ENCODE measurements around the gene NFIC.

Gene NFIC

DNA sequence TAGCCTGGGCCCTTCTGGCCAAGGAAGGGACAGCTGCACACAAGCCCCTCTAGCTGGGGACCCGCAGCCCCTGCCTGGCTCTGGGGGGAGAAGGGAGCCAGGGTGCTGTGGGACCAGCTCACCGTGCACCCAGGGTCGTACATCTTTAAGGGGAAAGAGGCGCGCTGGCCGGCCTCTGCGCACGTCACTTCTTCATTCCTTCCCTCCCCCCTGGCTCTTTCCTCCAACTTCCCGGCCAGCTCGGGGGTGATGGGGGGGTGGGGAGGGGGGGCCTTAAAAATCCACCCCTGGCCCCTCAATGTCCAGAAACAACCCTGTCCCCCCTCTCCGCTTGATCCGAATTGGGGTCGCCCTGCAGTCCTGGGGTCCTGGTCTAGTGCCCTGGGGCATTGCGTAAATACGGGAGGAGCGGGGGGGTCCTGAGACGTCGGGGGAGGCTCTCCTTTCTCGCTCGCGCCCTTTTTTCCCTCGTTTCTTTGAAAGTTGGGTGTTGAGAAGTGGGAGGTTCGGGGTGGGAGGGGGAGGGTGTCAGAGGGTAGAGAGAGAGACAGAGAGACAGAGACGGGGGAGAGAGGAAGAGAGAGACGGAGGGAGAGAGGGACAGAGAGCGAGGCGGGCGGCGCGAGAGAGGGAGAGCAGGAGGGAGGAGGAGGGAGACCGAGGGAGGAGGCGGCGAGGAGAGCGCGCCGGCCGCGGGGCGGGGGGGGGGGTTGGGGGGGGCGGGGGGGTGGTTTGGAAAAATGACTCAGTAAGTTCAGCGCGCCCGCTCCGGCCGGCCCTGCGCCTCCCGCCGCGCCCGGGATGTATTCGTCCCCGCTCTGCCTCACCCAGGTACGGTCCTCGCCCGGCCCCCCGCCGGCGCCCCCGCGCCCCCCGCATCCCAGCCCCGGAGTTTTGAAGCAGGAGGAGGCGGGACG lies at the start of gene NFIC:
TSS of gene NFIC (plus strand) at position 748 of the 917 bp plus-strand sequence. CDS start at position 802, 54 bp downstream.
- DNase-seq (ENCODE audit: low read depth): no peak
- H3K4me3 ChIP-seq (ENCODE audit: low read depth, low read length): peak within 1 kb of the TSS; percentile 75
- TF ChIP-seq, protein P1, sequence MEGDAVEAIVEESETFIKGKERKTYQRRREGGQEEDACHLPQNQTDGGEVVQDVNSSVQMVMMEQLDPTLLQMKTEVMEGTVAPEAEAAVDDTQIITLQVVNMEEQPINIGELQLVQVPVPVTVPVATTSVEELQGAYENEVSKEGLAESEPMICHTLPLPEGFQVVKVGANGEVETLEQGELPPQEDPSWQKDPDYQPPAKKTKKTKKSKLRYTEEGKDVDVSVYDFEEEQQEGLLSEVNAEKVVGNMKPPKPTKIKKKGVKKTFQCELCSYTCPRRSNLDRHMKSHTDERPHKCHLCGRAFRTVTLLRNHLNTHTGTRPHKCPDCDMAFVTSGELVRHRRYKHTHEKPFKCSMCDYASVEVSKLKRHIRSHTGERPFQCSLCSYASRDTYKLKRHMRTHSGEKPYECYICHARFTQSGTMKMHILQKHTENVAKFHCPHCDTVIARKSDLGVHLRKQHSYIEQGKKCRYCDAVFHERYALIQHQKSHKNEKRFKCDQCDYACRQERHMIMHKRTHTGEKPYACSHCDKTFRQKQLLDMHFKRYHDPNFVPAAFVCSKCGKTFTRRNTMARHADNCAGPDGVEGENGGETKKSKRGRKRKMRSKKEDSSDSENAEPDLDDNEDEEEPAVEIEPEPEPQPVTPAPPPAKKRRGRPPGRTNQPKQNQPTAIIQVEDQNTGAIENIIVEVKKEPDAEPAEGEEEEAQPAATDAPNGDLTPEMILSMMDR (IDR thresholded peaks at IDR 0.05; ENCODE audit: low read depth, low read length, missing control alignments): no peak

DNA sequence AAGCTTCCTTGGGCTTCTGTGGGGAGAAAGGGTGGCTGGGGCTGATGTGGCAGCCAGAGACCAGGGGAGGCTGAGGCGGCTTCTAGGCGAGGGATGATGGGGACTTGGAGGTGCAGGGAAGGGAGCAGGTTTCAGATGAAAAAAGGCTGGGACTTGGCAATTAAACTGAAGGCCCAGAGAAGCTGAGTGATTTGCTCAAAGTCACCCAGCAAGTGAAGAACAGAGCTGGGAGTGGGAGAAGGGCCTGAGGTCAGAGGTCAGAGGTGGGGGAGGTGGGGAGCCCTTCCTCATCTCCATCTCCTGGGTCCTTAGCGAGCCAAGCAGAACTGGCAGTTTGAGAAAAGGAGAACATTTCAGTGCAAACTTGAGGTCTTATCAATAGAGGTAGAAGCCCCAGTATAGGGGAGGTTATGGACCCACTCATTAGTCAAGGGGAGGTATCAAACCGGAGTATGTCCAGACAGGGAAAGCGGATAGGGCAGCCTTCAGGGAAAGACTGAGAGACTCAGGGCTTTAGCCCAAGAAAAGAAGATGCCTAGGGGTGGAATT lies 49.6 kb upstream of the NFIC start:
- H3K4me3 ChIP-seq (ENCODE audit: low read depth, low read length): no peak overlapping the region
- TF ChIP-seq, protein P1 (IDR thresholded peaks at IDR 0.05; ENCODE audit: low read depth, low read length, missing control alignments): no peak
- no peak for DNase-seq (ENCODE audit: low read depth)

DNA sequence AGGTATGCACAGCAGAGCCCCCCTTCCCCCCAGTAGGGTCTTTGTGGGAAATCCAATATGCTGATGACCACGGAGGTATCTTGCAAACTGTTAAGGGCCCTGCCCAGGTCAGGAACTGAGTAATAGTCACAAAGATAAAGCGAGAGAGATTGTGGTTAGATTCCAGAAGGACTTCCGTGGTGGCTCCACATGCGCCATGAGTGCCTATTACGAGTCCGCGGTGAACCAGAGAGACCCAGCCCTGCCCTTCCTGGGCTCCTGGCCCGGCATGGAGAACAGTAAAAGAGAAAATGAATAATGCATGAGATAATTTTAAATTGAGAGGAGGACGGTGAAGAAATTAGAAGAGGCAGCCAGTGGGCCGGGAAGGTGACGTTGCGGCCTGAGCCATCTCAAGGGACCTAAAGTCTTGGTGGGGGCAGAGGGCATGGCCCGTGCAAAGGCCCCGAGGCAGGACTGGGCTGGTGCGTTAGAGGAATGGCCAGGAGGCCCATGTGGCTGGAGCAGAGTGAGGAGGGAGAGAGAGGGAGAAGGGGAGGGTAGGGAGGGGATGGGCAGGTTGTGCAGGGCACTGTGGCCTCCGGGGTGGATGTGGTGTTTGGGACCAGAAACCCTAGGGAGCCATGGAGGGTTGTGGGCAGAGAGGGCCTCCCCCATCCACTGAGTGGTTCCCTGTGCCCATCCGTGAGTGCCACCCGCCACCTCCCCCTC lies 46.6 kb upstream of the NFIC start:
- no peak overlapping the region for H3K4me3 ChIP-seq (ENCODE audit: low read depth, low read length)
- TF ChIP-seq, protein P1 (IDR thresholded peaks at IDR 0.05; ENCODE audit: low read depth, low read length, missing control alignments): no peak
- DNase-seq (ENCODE audit: low read depth): no peak

DNA sequence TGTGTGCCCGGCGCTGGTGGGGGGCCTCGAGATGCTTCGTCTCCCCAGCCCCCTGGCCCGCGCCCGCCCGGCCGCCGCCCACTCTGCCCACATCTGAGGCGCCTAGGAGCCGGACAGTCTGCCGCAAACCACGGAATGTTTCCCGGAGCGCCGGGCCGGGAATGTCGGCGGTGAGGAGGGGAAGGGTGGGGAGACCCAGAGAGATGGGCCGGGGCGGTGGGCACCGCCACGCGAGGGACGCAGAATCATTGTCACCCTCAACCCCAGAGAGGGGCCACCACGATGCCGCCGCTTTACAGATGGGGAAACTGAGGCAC lies 46.1 kb upstream of the NFIC start:
- DNase-seq (ENCODE audit: low read depth): no peak
- TF ChIP-seq, protein P1 (IDR thresholded peaks at IDR 0.05; ENCODE audit: low read depth, low read length, missing control alignments): no peak
- H3K4me3 ChIP-seq (ENCODE audit: low read depth, low read length): no peak overlapping the region

DNA sequence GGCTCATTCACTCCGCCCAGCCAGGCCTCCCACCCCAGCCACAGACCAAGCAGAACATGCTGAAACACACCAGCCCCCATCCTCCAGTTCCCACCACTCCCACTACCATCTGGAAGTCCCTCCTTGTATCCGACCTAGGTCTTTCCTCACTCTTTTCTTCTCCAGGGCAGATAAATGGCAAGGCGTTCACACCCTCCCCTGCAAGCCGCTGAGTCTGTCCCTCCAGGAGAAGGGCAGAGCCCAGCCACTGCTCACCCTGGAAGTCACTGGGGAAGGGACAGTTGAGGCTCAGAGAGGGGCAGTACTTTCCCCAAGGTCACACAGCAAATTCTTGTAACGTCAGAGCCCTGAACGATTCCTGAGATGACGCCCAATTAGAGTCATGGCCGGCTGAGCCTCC lies 45.5 kb upstream of the NFIC start:
- H3K4me3 ChIP-seq (ENCODE audit: low read depth, low read length): no peak overlapping the region
- TF ChIP-seq, protein P1 (IDR thresholded peaks at IDR 0.05; ENCODE audit: low read depth, low read length, missing control alignments): no peak
- DNase-seq (ENCODE audit: low read depth): no peak

DNA sequence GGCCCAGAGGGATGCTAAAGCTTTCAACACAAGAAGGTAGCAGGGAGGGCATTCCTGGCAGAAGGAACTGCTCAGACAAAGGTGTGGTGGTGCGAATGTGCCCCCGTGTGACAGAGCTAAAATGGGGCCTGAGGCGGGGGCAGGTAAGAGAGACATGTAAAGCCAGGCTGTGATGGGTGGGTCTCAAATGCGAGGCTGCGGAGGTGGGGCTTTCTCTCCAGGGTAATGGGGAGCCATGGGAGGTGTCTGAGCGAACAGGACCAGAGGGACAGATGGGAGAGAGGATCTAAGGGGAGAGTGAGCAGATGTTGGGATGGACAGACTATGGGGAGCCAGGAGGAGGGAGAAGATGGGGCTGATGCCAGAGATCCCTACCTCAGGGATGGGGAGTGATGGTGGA lies 44.7 kb upstream of the NFIC start:
- no peak overlapping the region for H3K4me3 ChIP-seq (ENCODE audit: low read depth, low read length)
- TF ChIP-seq, protein P1 (IDR thresholded peaks at IDR 0.05; ENCODE audit: low read depth, low read length, missing control alignments): no peak
- no peak for DNase-seq (ENCODE audit: low read depth)
